HG03280 (cell line): ENCODE results near the gene CACNA2D4.

ENCODE experiments used
- ATAC-seq: cut with Tn5 transposase; IDR thresholded peaks from one replicate; pipeline ENCODE4 v1.9.1; 2021; ENCODE audit warnings: mild to moderate bottlenecking, moderate library complexity; ENCODE audit not compliant: unreplicated experiment

The CACNA2D4 gene

DNA sequence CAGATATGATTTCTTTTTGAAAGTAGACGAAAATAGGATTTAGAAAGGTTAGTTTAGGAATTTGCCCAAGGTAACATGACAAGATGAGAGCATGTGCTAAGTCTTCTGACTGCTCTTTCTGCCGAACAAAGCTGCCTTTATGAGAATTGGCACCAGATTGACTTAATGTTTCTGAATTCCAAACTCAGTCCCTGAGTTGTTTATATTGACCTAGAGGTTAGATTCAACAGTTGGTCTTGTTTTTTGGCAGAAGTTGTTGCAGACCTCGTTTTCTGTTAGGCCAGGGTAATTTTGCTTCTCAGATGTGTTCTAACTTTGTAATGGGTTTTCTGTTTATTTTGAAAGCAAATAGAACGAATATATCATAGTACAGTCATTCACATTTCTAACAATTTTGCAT, 159.6 kb downstream of the CACNA2D4 start:
- no peak for ATAC-seq

DNA sequence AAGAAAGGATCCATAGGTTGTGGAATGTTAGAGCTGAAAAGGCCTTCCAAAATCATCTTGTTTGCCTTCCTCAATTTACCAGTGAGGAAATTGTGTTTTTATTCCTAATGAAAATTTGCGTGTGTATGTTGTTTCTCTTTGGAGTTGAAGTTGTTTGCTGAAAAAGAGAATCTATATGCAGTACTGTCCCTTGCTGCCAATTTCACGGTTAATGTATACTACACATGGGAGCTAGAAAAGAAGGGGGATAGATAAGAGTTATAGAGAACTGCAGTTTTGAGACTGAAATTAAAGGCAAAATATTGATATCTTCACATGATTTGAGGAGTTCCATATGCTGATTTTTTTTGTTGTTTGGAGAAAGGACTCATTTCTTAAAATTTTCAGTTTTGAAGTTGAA, 160.1 kb downstream of the CACNA2D4 start:
- no peak for ATAC-seq

DNA sequence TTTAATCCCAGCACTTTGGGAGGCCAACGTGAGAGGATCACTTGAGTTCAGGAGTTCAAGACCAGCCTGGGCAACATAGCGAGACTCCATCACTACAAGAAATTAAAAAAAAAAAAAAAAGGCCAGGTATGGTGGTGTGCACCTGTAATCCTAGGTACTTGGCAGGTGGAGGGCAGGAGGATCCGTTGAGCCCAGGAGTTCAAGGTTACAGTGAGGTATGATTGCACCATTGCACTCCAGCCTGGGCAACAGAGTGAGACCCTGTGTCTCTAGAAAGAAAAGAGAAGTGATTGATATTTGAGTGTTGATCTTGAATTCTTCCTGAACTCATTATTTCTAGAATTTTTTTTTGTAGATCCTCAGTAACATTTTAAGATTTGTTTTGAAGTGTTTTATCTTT, 168.2 kb downstream of the CACNA2D4 start:
- ATAC-seq, result no peak

DNA sequence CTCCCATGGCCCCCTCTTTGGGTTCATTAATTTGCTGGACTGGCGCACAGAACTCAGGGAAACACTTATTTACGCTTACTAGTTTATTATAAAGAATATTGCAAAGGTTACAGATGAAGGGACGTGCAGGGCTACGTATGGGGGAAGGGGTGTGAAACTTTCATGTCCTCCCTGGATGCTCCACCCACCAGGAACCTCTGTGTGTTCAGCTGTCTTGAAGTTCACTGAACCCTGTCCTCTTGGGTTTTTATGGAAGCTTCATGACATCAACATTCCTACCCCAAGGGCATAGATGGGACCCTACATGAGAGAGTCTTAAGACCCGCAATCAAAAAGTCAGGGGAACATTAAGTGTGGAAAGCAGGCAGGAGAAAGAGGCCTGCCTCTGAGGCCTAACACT, 169.4 kb downstream of the CACNA2D4 start:
- no peak for ATAC-seq

DNA sequence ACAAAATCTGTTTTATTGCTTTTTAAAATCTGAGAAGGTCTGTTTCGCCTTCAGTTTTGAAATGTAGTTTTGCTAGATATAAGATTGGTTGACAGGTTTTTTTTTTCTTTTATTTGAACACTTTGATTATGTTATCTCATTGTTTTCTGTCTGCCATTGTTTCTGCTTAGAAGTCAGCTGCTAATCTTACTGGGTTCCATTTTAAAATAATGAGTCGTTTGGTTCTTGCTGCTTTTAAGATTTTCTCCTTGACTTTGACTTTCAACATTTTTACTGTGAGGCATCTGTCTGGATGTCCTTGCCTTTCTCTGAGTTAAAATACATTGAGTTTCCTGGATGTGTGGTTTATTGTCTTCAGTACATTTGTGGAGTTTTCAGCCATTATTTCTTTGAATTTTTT, 170.8 kb downstream of the CACNA2D4 start:
- no peak for ATAC-seq

DNA sequence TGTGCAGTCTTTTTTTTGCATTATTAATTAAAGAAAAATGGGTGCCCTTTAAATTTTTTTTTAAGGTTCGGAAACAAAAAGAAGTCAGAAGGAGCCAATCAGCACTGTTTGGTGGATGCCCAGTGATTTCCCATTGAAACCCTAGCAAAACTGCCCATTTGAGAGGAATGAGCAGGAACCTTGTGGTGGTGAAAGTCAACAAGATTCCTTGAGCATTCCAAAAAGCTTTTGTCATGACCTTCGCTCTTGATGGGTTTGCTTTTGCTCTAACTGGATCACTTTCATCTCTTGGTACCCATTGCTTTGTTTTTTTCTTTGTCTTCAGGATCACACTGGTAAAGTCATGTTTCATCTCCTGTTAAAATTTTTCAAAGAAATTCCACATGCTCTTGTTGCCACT, 173.5 kb downstream of the CACNA2D4 start:
- no peak for ATAC-seq
